Stimulated activated naive CD8-positive, alpha-beta T cell treated with anti-CD3 and anti-CD28 coated beads, Interleukin-15, Interleukin-2, amounts not matched to agents 100 U/mL and 50 U/mL, for 24 hours (primary cell): ENCODE results near the gene PHB1.
"Not testable (repeated sequence)": the region's sequence is repeated elsewhere in the genome, so short reads cannot be mapped to it uniquely, and the experiment has no call there.

Experiments used
- ATAC-seq: fragments of 150-1000 bp; cut with Tn5 transposase; one replicate; pipeline ENCODE4 v1.10.0; 2021
- DNase-seq: peaks from one replicate; pipeline ENCODE4 v3.0.0; 2021

Gene PHB1

GRCh38 chr17:49378311-49378710, 36.4 kb downstream of the PHB1 start:
- DNase-seq (no peak), ATAC-seq (no peak)

- DNase-seq = no peak
- ATAC-seq = no peak
Observed at GRCh38 chr17:49375544-49375943, 39.1 kb downstream of the PHB1 start.

- ATAC-seq (no peak), DNase-seq (no peak)
Observed at GRCh38 chr17:49373115-49373514, 41.6 kb downstream of the PHB1 start.

GRCh38 chr17:49372425-49372824, 42.3 kb downstream of the PHB1 start:
- ATAC-seq (no peak), DNase-seq (no peak)

- ATAC-seq (no peak), DNase-seq (no peak)
Observed at GRCh38 chr17:49370971-49371834, 43.5 kb downstream of the PHB1 start.

GRCh38 chr17:49369760-49370159, 44.9 kb downstream of the PHB1 start:
- DNase-seq (no peak), ATAC-seq (no peak)

- ATAC-seq = no peak
- no peak for DNase-seq
Observed at GRCh38 chr17:49369089-49369488, 45.6 kb downstream of the PHB1 start.

GRCh38 chr17:49365667-49366066, 49.0 kb downstream of the PHB1 start:
- DNase-seq (peak; percentile 34), ATAC-seq (no peak)

GRCh38 chr17:49365126-49365525, 49.6 kb downstream of the PHB1 start:
- not testable (repeated sequence) for ATAC-seq, DNase-seq

GRCh38 chr17:49364119-49364518, 50.6 kb downstream of the PHB1 start:
- DNase-seq (no peak), ATAC-seq (no peak)

- DNase-seq = no peak
- no peak for ATAC-seq
Observed at GRCh38 chr17:49363251-49363650, 51.4 kb downstream of the PHB1 start.

- ATAC-seq = no peak
Observed at GRCh38 chr17:49362723-49363117, 52.0 kb downstream of the PHB1 start.

GRCh38 chr17:49361902-49362722, 52.6 kb downstream of the PHB1 start, which contains the start of gene ZNF652:
Gene ZNF652 (minus strand): TSS chr17:49362250. CDS start chr17:49317725, 44,525 bp downstream.
- peak; percentile 88 for DNase-seq
- peak; percentile 57 for ATAC-seq

More at GRCh38 chr17:49362723-49363117, 52.0 kb downstream of the PHB1 start:
- DNase-seq = no peak

- ATAC-seq (peak; percentile 67), DNase-seq (peak; percentile 70)
Observed at GRCh38 chr17:49361129-49361901, 53.4 kb downstream of the PHB1 start.

- DNase-seq (peak; percentile 48), ATAC-seq (no peak)
Observed at GRCh38 chr17:49360796-49361128, 53.9 kb downstream of the PHB1 start.

- ATAC-seq (no peak), DNase-seq (no peak)
Observed at GRCh38 chr17:49359990-49360795, 54.5 kb downstream of the PHB1 start.

GRCh38 chr17:49358641-49359247, 55.9 kb downstream of the PHB1 start:
- no peak for ATAC-seq
- no peak for DNase-seq

GRCh38 chr17:49357516-49357915, 57.2 kb downstream of the PHB1 start:
- ATAC-seq (no peak), DNase-seq (no peak)

GRCh38 chr17:49356320-49356719, 58.4 kb downstream of the PHB1 start:
- ATAC-seq (no peak), DNase-seq (no peak)
